Kidney (tissue), 14 donors: Measurements from ENCODE around the gene SCARB1. TPM values are rescaled to one million over a fixed set of nuclear protein-coding genes. Genes with fewer than 3 reads are reported as not detected.

ENCODE experiments used
- DNase-seq, 5 donors: peaks; one replicate each; pipeline ENCODE4 v3.0.0-alpha.2; 2013 to 2020
- FAIRE-seq: peaks from 2 replicates; lab custom pipeline; 2012; peaks lifted over from hg19 to GRCh38; lab: Jason Lieb, UNC
- H3K27ac ChIP-seq, 2 donors: one replicate each; pipeline ENCODE4 v1.7.0; 2013; ENCODE audit warnings: low read depth in 2 of 2, low read length in 2 of 2, inconsistent platforms in 1 of 2
- H3K27me3 ChIP-seq: one replicate; pipeline ENCODE4 v1.7.1; 2013; ENCODE audit warnings: low read length, inconsistent platforms; ENCODE audit not compliant: control insufficient read depth, insufficient read depth
- H3K36me3 ChIP-seq, 3 donors: one replicate each; pipeline versions ENCODE4 v1.7.0 to v1.7.1; 2013; ENCODE audit warnings: low read length in 3 of 3, control low read depth in 1 of 3, inconsistent platforms in 1 of 3; ENCODE audit not compliant: insufficient read depth in 3 of 3, control insufficient read depth in 2 of 3
- H3K4me1 ChIP-seq, 3 donors: one replicate each; pipeline versions ENCODE4 v1.7.0 to v1.7.1; 2013; ENCODE audit warnings: low read length in 3 of 3, inconsistent platforms in 1 of 3, low read depth in 1 of 3; ENCODE audit not compliant: control insufficient read depth in 2 of 3, insufficient read depth in 2 of 3
- H3K4me3 ChIP-seq, 3 donors: one replicate each; pipeline versions ENCODE4 v1.7.0 to v1.8.1; 2013; ENCODE audit warnings: low read length in 3 of 3, control low read depth in 1 of 3, inconsistent platforms in 1 of 3
- H3K9ac ChIP-seq, 3 donors: one replicate each; pipeline versions ENCODE4 v1.7.0 to v1.7.1; 2013; ENCODE audit warnings: low read length in 3 of 3, control low read depth in 1 of 3, inconsistent platforms in 1 of 3
- H3K9me3 ChIP-seq, 3 donors: one replicate each; pipeline versions ENCODE4 v1.7.0 to v1.7.1; 2013; ENCODE audit warnings: low read length in 3 of 3, control low read depth in 1 of 3, inconsistent platforms in 1 of 3; ENCODE audit not compliant: control insufficient read depth in 2 of 3, insufficient read depth in 1 of 3
- CTCF ChIP-seq: IDR thresholded peaks from 3 replicates; pipeline ENCODE4 v1.5.1; 2012; ENCODE audit warnings: mild to moderate bottlenecking, moderate library complexity, borderline replicate concordance; ENCODE audit not compliant: insufficient read depth; ENCODE audit errors: extremely low read depth
- intact Hi-C: fragments of 100-400 bp; cut with DNase I; formaldehyde crosslinking; loops from one replicate; pipeline ENCODE4 v1.11.1; 2022
- polyA plus RNA-seq: library from polyadenylated mRNA; stranded (reverse); fragments of 350-450 nt; fragmentation: Illumina TruSeq; extraction: RNeasy Lipid Tissue Mini Kit (QIAGEN cat#74804); gene quantifications from one replicate; pipeline ENCODE4 v1.2.3, GENCODE V29; 2014; ENCODE audit warnings: low read depth, low replicate concordance; ENCODE audit not compliant: insufficient read depth
- total RNA-seq: library from RNA; stranded (reverse); fragmentation: NEBNext Ultra II Directional; extraction: Animal tissue kit (Norgen Biotek cat#: 25700); gene quantifications from one replicate; pipeline ENCODE4 v1.2.1, GENCODE V29; 2021
- donor health status: control.
- donor health status: control.
- donor health status: control.
- donor health status: control.
- donor health status: control.
- donor health status: DM: yes; HTN: yes; CAD: no.
- donor health status: Normal renal cell carcinoma (clear cell type).

The SCARB1 gene
- total and polyA plus RNA-seq, 2 donors from 2014 or later, result 12.3 to 13.2 TPM

- peak in 1 of 5 donors; percentile 56 for DNase-seq
- no peak overlapping the region for H3K27ac ChIP-seq
- H3K9ac ChIP-seq, result no peak overlapping the region
- peaks cover 7 to 44% (median 38%) of the 10 kb centered on the region in 3 donors for H3K4me1 ChIP-seq
- intact Hi-C loops, result no loop called here
- H3K27me3 ChIP-seq, result no peaks in the 10 kb centered on the region
- TF ChIP-seq CTCF, result no peak
- no peaks in the 10 kb centered on the region for H3K36me3 ChIP-seq
- FAIRE-seq, result no peak
- H3K9me3 ChIP-seq, result no peaks in the 10 kb centered on the region
- no peak overlapping the region for H3K4me3 ChIP-seq
These were observed 113.5 kb downstream of the SCARB1 start for GRCh38 chr12:124750149-124750656.

- Histone ChIP-seq H3K36me3 (no peaks in the 10 kb centered on the region), H3K4me3 (no peak overlapping the region), H3K27me3 (no peaks in the 10 kb centered on the region), H3K9me3 (no peaks in the 10 kb centered on the region), H3K4me1 (peaks cover 7 to 41% (median 39%) of the 10 kb centered on the region in 3 donors), H3K9ac (no peak overlapping the region), H3K27ac (no peak overlapping the region)
- TF ChIP-seq CTCF, result no peak
- no peak for DNase-seq
- FAIRE-seq, result no peak
- intact Hi-C loops, result no loop called here
These were observed 113.9 kb downstream of the SCARB1 start for GRCh38 chr12:124749725-124750124.

GRCh38 chr12:124747426-124748161, 116.1 kb downstream of the SCARB1 start:
- Histone ChIP-seq H3K9me3 (no peaks in the 10 kb centered on the region), H3K36me3 (no peaks in the 10 kb centered on the region), H3K9ac (no peak overlapping the region), H3K4me1 (peaks cover 4 to 33% (median 31%) of the 10 kb centered on the region in 3 donors), H3K4me3 (no peak overlapping the region), H3K27ac (peak overlapping the region; percentile 84 to 95), H3K27me3 (no peaks in the 10 kb centered on the region)
- peak in 3 of 5 donors; percentile 70 to 93 (median 92) for DNase-seq
- intact Hi-C loops, result no loop called here
- FAIRE-seq, result peak; percentile 66
- no peak for TF ChIP-seq CTCF
